HEK293 (cell line): ENCODE results near the gene EIF4ENIF1.

Source experiments
- CTCF ChIA-PET: fragments of 350-600 bp; formaldehyde crosslinking; extraction: SDS; loops from one replicate; lab custom pipeline; 2021; ENCODE audit warnings: antibody characterized with exemption; lab: Yijun Ruan, JAX
- POLR2A ChIA-PET: fragments of 300-600 bp; formaldehyde crosslinking; extraction: SDS; loops from one replicate; lab custom pipeline; 2020; ENCODE audit warnings: antibody characterized with exemption, inconsistent platforms; lab: Yijun Ruan, JAX
- H3K27ac ChIP-seq: fragments of 200-500 bp; sonication (Bioruptor generic); 2 replicates; pipeline ENCODE4 v1.5.1; 2014; ENCODE audit warnings: low read depth, low read length, control low read depth, inconsistent platforms; ENCODE audit errors: extremely low read depth
- H3K36me3 ChIP-seq, 2 experiments: fragments of 200-500 bp in 1 of 2; sonication (Bioruptor generic) in 1 of 2; 1 replicate in 1 of 2; 2 replicates in 1 of 2; pipeline ENCODE4 v1.5.1; 2014 to 2017; ENCODE audit warnings: inconsistent platforms in 2 of 2, low read length in 2 of 2; ENCODE audit not compliant: control insufficient read depth in 2 of 2, insufficient read depth in 1 of 2
- H3K4me1 ChIP-seq: fragments of 200-500 bp; sonication (Bioruptor generic); 2 replicates; pipeline ENCODE4 v1.5.1; 2014; ENCODE audit warnings: mild to moderate bottlenecking, low read length, inconsistent platforms; ENCODE audit not compliant: control insufficient read depth, insufficient read depth
- H3K4me3 ChIP-seq: 2 replicates; pipeline ENCODE4 v1.5.1; 2011; ENCODE audit warnings: low read depth, mild to moderate bottlenecking, control low read depth, low read length, moderate library complexity
- H3K9me3 ChIP-seq: fragments of 200-500 bp; sonication (Bioruptor generic); 2 replicates; pipeline ENCODE4 v1.5.1; 2014; ENCODE audit warnings: low read depth, low read length, inconsistent platforms; ENCODE audit not compliant: control insufficient read depth, insufficient read depth
- FEZF1 ChIP-seq: fragments of 450-650 bp; formaldehyde crosslinking; IDR thresholded peaks from 2 replicates; pipeline ENCODE4 v1.5.1; 2016; ENCODE audit warnings: missing biosample characterization, missing genetic modification characterization
- GLIS1 ChIP-seq: fragments of 450-650 bp; formaldehyde crosslinking; IDR thresholded peaks from 2 replicates; pipeline ENCODE4 v1.5.1; 2016; ENCODE audit warnings: missing biosample characterization, missing genetic modification characterization
- HOXA7 ChIP-seq: sonication (generic); formaldehyde crosslinking; IDR thresholded peaks from 2 replicates; pipeline ENCODE4 v1.8.1; 2022; ENCODE audit warnings: missing genetic modification reagents, borderline replicate concordance
- INSM2 ChIP-seq: fragments of 450-650 bp; formaldehyde crosslinking; IDR thresholded peaks from 2 replicates; pipeline ENCODE4 v1.5.1; 2016; ENCODE audit warnings: missing biosample characterization, missing genetic modification characterization
- KLF10 ChIP-seq: fragments of 450-650 bp; IDR thresholded peaks from 2 replicates; pipeline ENCODE4 v1.5.1; 2018; ENCODE audit warnings: missing biosample characterization, mild to moderate bottlenecking, missing genetic modification characterization
- REST ChIP-seq: fragments of 450-650 bp; formaldehyde crosslinking; IDR thresholded peaks from 2 replicates; pipeline ENCODE4 v1.5.1; 2016; ENCODE audit warnings: missing biosample characterization, missing genetic modification characterization
- ZBTB20 ChIP-seq: fragments of 450-650 bp; formaldehyde crosslinking; IDR thresholded peaks from 2 replicates; pipeline ENCODE4 v1.5.1; 2016; ENCODE audit warnings: missing biosample characterization, missing genetic modification characterization
- ZFHX2 ChIP-seq: fragments of 450-650 bp; formaldehyde crosslinking; conservative IDR thresholded peaks from 2 replicates; pipeline ENCODE4 v1.5.1; 2016; ENCODE audit warnings: missing biosample characterization, missing genetic modification characterization
- ZNF133 ChIP-seq: fragments of 450-650 bp; formaldehyde crosslinking; IDR thresholded peaks from 2 replicates; pipeline ENCODE4 v1.5.1; 2016; ENCODE audit warnings: missing biosample characterization, missing genetic modification characterization
- ZNF174 ChIP-seq: fragments of 450-650 bp; formaldehyde crosslinking; IDR thresholded peaks from 2 replicates; pipeline ENCODE4 v1.5.0; 2017; ENCODE audit warnings: missing biosample characterization, mild to moderate bottlenecking, missing genetic modification characterization
- ZNF239 ChIP-seq: fragments of 450-650 bp; formaldehyde crosslinking; IDR thresholded peaks from 2 replicates; pipeline ENCODE4 v1.5.1; 2016; ENCODE audit warnings: missing biosample characterization, missing genetic modification characterization
- ZNF26 ChIP-seq: fragments of 450-650 bp; formaldehyde crosslinking; IDR thresholded peaks from 2 replicates; pipeline ENCODE4 v1.5.1; 2016; ENCODE audit warnings: missing biosample characterization, missing genetic modification characterization
- ZNF311 ChIP-seq: fragments of 450-650 bp; formaldehyde crosslinking; IDR thresholded peaks from 2 replicates; pipeline ENCODE4 v1.5.1; 2017; ENCODE audit warnings: missing biosample characterization, missing genetic modification characterization, borderline replicate concordance
- ZNF423 ChIP-seq: fragments of 450-650 bp; formaldehyde crosslinking; IDR thresholded peaks from 2 replicates; pipeline ENCODE4 v1.5.1; 2016; ENCODE audit warnings: missing biosample characterization, missing genetic modification characterization
- ZNF473 ChIP-seq: fragments of 450-650 bp; formaldehyde crosslinking; IDR thresholded peaks from 2 replicates; pipeline ENCODE4 v1.5.1; 2017; ENCODE audit warnings: missing biosample characterization, missing genetic modification characterization
- ZNF561 ChIP-seq: fragments of 450-650 bp; IDR thresholded peaks from 2 replicates; pipeline ENCODE4 v1.5.1; 2018; ENCODE audit warnings: missing biosample characterization, missing genetic modification characterization, borderline replicate concordance
- ZNF626 ChIP-seq: fragments of 450-650 bp; sonication (Bioruptor Pico); formaldehyde crosslinking; IDR thresholded peaks from 2 replicates; pipeline ENCODE4 v1.5.1; 2018; ENCODE audit warnings: missing biosample characterization, missing genetic modification characterization, inconsistent platforms
- ZNF629 ChIP-seq: fragments of 450-650 bp; formaldehyde crosslinking; IDR thresholded peaks from 2 replicates; pipeline ENCODE4 v1.5.1; 2017; ENCODE audit warnings: missing biosample characterization, missing genetic modification characterization
- ZNF639 ChIP-seq: fragments of 450-650 bp; formaldehyde crosslinking; IDR thresholded peaks from 2 replicates; pipeline ENCODE4 v1.5.1; 2016; ENCODE audit warnings: missing biosample characterization, missing genetic modification characterization
- ZNF658 ChIP-seq: fragments of 450-650 bp; formaldehyde crosslinking; IDR thresholded peaks from 2 replicates; pipeline ENCODE4; 2016; ENCODE audit warnings: missing biosample characterization, missing genetic modification characterization
- ZNF701 ChIP-seq: fragments of 450-650 bp; formaldehyde crosslinking; IDR thresholded peaks from 2 replicates; pipeline ENCODE4 v1.5.1; 2016; ENCODE audit warnings: missing biosample characterization, missing genetic modification characterization
- ZNF777 ChIP-seq: fragments of 450-650 bp; formaldehyde crosslinking; IDR thresholded peaks from 2 replicates; pipeline ENCODE4 v1.5.1; 2017; ENCODE audit warnings: missing biosample characterization, missing genetic modification characterization, borderline replicate concordance
- ZNF792 ChIP-seq: fragments of 450-650 bp; formaldehyde crosslinking; IDR thresholded peaks from 2 replicates; pipeline ENCODE4 v1.5.1; 2016; ENCODE audit warnings: missing biosample characterization, missing genetic modification characterization
- TF ChIP-seq, protein P1 (sequence below): fragments of 450-650 bp; formaldehyde crosslinking; IDR thresholded peaks from 2 replicates; pipeline ENCODE4 v1.5.1; 2016; ENCODE audit warnings: missing biosample characterization, missing genetic modification characterization

Gene EIF4ENIF1, protein sequence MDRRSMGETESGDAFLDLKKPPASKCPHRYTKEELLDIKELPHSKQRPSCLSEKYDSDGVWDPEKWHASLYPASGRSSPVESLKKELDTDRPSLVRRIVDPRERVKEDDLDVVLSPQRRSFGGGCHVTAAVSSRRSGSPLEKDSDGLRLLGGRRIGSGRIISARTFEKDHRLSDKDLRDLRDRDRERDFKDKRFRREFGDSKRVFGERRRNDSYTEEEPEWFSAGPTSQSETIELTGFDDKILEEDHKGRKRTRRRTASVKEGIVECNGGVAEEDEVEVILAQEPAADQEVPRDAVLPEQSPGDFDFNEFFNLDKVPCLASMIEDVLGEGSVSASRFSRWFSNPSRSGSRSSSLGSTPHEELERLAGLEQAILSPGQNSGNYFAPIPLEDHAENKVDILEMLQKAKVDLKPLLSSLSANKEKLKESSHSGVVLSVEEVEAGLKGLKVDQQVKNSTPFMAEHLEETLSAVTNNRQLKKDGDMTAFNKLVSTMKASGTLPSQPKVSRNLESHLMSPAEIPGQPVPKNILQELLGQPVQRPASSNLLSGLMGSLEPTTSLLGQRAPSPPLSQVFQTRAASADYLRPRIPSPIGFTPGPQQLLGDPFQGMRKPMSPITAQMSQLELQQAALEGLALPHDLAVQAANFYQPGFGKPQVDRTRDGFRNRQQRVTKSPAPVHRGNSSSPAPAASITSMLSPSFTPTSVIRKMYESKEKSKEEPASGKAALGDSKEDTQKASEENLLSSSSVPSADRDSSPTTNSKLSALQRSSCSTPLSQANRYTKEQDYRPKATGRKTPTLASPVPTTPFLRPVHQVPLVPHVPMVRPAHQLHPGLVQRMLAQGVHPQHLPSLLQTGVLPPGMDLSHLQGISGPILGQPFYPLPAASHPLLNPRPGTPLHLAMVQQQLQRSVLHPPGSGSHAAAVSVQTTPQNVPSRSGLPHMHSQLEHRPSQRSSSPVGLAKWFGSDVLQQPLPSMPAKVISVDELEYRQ

GRCh38 chr22:31489632-31490495 lies at the start of gene EIF4ENIF1:
TSS of gene EIF4ENIF1 (minus strand) at chr22:31489842. CDS start at chr22:31488718, 1,124 bp downstream.
- peak within 1 kb of the TSS; percentile 95 for H3K4me3 ChIP-seq
- H3K27ac ChIP-seq = peak within 1 kb of the TSS; percentile 88
- H3K4me1 ChIP-seq = peaks cover 2% of the 10 kb centered on the region; the same call in 1 of the 2 replicates
- ChIA-PET POLR2A (interaction anchor here (0.6 kb wide), 1 partner anchor 27 kb away, joined by 5 read pairs; no protein-coding TSS in a partner anchor), CTCF (interaction anchor here (1.4 kb wide), 1 partner anchor 10 kb away, joined by 3 read pairs; no protein-coding TSS in a partner anchor)
- H3K36me3 ChIP-seq = peaks cover 21 to 34% of the 10 kb centered on the region in 2 experiments
- no peaks in the 10 kb centered on the region for H3K9me3 ChIP-seq
- TF ChIP-seq ZNF174 (tag by site-specific recombination) (no peak), ZNF701 (no peak), INSM2 (tag by site-specific recombination) (peak; percentile 30; the same call in 1 of the 2 replicates), ZBTB20 (peak; percentile 31; the same call in 1 of the 2 replicates), ZNF777 (no peak), ZFHX2 (tag by site-specific recombination) (peak; percentile 96), ZNF239 (tag by site-specific recombination) (no peak), ZNF311 (tag by site-specific recombination) (no peak), ZNF792 (tag by site-specific recombination) (no peak), REST (tag by site-specific recombination) (peak; percentile 29; the same call in 1 of the 2 replicates), ZNF658 (tag by site-specific recombination) (no peak), ZNF26 (tag by site-specific recombination) (no peak), FEZF1 (no peak), ZNF626 (0 out of 2 replicates have a peak, but pooled peaks have one; percentile 25), GLIS1 (tag by site-specific recombination) (no peak; the same call in 1 of the 2 replicates), ZNF629 (tag by site-specific recombination) (no peak; the same call in 1 of the 2 replicates), ZNF561 (tag by site-specific recombination) (peak; percentile 86), ZNF639 (tag by site-specific recombination) (no peak), ZNF133 (no peak), HOXA7 (CRISPR knock-in tag) (no peak), ZNF473 (tag by site-specific recombination) (no peak), ZNF423 (no peak), KLF10 (peak; percentile 74)
- TF ChIP-seq, protein P1, sequence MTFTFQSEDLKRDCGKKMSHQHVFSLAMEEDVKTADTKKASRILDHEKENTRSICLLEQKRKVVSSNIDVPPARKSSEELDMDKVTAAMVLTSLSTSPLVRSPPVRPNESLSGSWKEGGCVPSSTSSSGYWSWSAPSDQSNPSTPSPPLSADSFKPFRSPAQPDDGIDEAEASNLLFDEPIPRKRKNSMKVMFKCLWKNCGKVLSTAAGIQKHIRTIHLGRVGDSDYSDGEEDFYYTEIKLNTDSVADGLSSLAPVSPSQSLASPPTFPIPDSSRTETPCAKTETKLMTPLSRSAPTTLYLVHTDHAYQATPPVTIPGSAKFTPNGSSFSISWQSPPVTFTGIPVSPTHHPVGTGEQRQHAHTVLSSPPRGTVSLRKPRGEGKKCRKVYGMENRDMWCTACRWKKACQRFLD (tag by site-specific recombination) = no peak
